ENCODE measurements around the gene GPBP1L1.

- TF ChIP-seq SRF (IDR thresholded peaks at IDR 0.05; ENCODE audit: low read depth): no peak
- TF ChIP-seq CEBPB (IDR thresholded peaks at IDR 0.05; ENCODE audit: low read depth): no peak
- TF ChIP-seq CTCF (IDR thresholded peaks at IDR 0.05 in 2 of 3, conservative IDR thresholded peaks at IDR 0.05 in 1 of 3; ENCODE audit: borderline replicate concordance in 1 of 3, insufficient read depth in 1 of 3, low read depth in 2 of 3, low read length in 2 of 3): no peak
- no peak for TF ChIP-seq ELF1 (IDR thresholded peaks at IDR 0.05; ENCODE audit: borderline replicate concordance, low read depth)
- no peak for TF ChIP-seq POLR2A (IDR thresholded peaks at IDR 0.05; ENCODE audit: borderline replicate concordance, extremely low read depth, insufficient read depth, insufficient read length)
- no peak for TF ChIP-seq JUND (IDR thresholded peaks at IDR 0.05)
Measured at GRCh38 chr1:45594412-45594811, 91.9 kb downstream of the GPBP1L1 start.

Data from HCT116 (cell line).